DOHH2 (cell line): ENCODE results near the gene CNBP.
"Not testable (repeated sequence)": the region's sequence is repeated elsewhere in the genome, so short reads cannot be mapped to it uniquely, and the experiment has no call there.

ENCODE experiments used
- H3F3A ChIP-seq: fragments of 200-600 bp; sonication (generic), shearing (Covaris generic); 2 replicates; pipeline ENCODE4 v1.6.0; 2016; ENCODE audit warnings: antibody characterized with exemption, mild to moderate bottlenecking; ENCODE audit not compliant: control insufficient read depth, insufficient read depth
- H3K27ac ChIP-seq: fragments of 200-600 bp; sonication (generic); 2 replicates; pipeline ENCODE4 v1.5.1; 2014; ENCODE audit warnings: low read depth, mild to moderate bottlenecking, low read length, moderate library complexity
- H3K27me3 ChIP-seq: fragments of 200-600 bp; sonication (generic); 2 replicates; pipeline ENCODE4 v1.6.1; 2014; ENCODE audit warnings: mild to moderate bottlenecking, low read length, mixed read lengths; ENCODE audit not compliant: control insufficient read depth
- H3K36me3 ChIP-seq: fragments of 200-600 bp; sonication (generic); 2 replicates; pipeline ENCODE4 v1.6.1; 2014; ENCODE audit warnings: mild to moderate bottlenecking, low read length, moderate library complexity, mixed read lengths; ENCODE audit not compliant: control insufficient read depth
- H3K4me1 ChIP-seq: fragments of 200-600 bp; sonication (generic); 2 replicates; pipeline ENCODE4 v1.6.1; 2014; ENCODE audit warnings: mild to moderate bottlenecking, low read length, mixed read lengths; ENCODE audit not compliant: control insufficient read depth
- H3K4me2 ChIP-seq: fragments of 200-600 bp; sonication (generic); 2 replicates; pipeline ENCODE4 v1.6.0; 2014; ENCODE audit warnings: mild to moderate bottlenecking, low read length, moderate library complexity
- H3K4me3 ChIP-seq: fragments of 200-600 bp; sonication (generic); 2 replicates; pipeline ENCODE4 v1.5.1; 2014; ENCODE audit warnings: mild to moderate bottlenecking, low read length, mixed read lengths
- H3K79me2 ChIP-seq: fragments of 200-600 bp; sonication (generic); 2 replicates; pipeline ENCODE4 v1.6.1; 2014; ENCODE audit warnings: mild to moderate bottlenecking, low read length, mixed read lengths; ENCODE audit not compliant: control insufficient read depth
- H3K9me2 ChIP-seq: fragments of 200-600 bp; sonication (generic); replicated peaks from 2 replicates; pipeline ENCODE4 v1.6.1; 2014; ENCODE audit warnings: mild to moderate bottlenecking, low read length, mixed read lengths; ENCODE audit not compliant: control insufficient read depth
- H3K9me3 ChIP-seq: fragments of 200-600 bp; sonication (generic); 2 replicates; pipeline ENCODE4 v1.6.1; 2014; ENCODE audit warnings: antibody characterized with exemption, low read length, mixed read lengths; ENCODE audit not compliant: control insufficient read depth, insufficient read depth
- H4K20me1 ChIP-seq: fragments of 200-600 bp; sonication (generic); 2 replicates; pipeline ENCODE4 v1.6.0; 2014; ENCODE audit warnings: low read depth, mild to moderate bottlenecking, antibody characterized with exemption, low read length, moderate library complexity; ENCODE audit not compliant: control insufficient read depth, insufficient read depth
- CTCF ChIP-seq: fragments of 200-600 bp; sonication (generic); IDR thresholded peaks from one replicate; pipeline ENCODE4 v1.5.1; 2014; ENCODE audit warnings: antibody characterized with exemption, mild to moderate bottlenecking, low read depth, low read length; ENCODE audit not compliant: poor library complexity, severe bottlenecking
- EZH2phosphoT487 ChIP-seq: fragments of 200-600 bp; sonication (generic); IDR thresholded peaks from 2 replicates; pipeline ENCODE4 v1.6.1; 2017; ENCODE audit warnings: borderline replicate concordance, mild to moderate bottlenecking, antibody characterized with exemption, low read length, moderate library complexity, mixed read lengths

Gene CNBP

GRCh38 chr3:129196601-129197000 lies 12.9 kb upstream of the CNBP start:
- Histone ChIP-seq H3K9me3 (no peaks in the 10 kb centered on the region), H4K20me1 (no peaks in the 10 kb centered on the region), H3K9me2 (no peaks in the 10 kb centered on the region), H3K4me3 (no peak overlapping the region), H3K27me3 (no peaks in the 10 kb centered on the region), H3K27ac (no peak overlapping the region), H3K4me1 (peaks cover 11% of the 10 kb centered on the region), H3K36me3 (no peaks in the 10 kb centered on the region; the same call in 1 of the 2 replicates), H3F3A (no peaks in the 10 kb centered on the region), H3K79me2 (peaks cover 4% of the 10 kb centered on the region), H3K4me2 (no peak overlapping the region)
- TF ChIP-seq EZH2phosphoT487 (no peak), CTCF (no peak)

GRCh38 chr3:129195731-129196256 lies 12.1 kb upstream of the CNBP start:
- H3F3A ChIP-seq, result no peaks in the 10 kb centered on the region
- peaks cover 11% of the 10 kb centered on the region for H3K4me1 ChIP-seq
- no peaks in the 10 kb centered on the region for H3K27me3 ChIP-seq
- no peak overlapping the region for H3K4me3 ChIP-seq
- H3K27ac ChIP-seq, result no peak overlapping the region
- no peaks in the 10 kb centered on the region for H4K20me1 ChIP-seq
- H3K4me2 ChIP-seq, result no peak overlapping the region
- TF ChIP-seq EZH2phosphoT487 (no peak), CTCF (no peak)
- no peaks in the 10 kb centered on the region for H3K9me3 ChIP-seq
- peaks cover 4% of the 10 kb centered on the region for H3K79me2 ChIP-seq
- no peaks in the 10 kb centered on the region; the same call in 1 of the 2 replicates for H3K36me3 ChIP-seq
- no peaks in the 10 kb centered on the region for H3K9me2 ChIP-seq

GRCh38 chr3:129189793-129190192 lies 6.1 kb upstream of the CNBP start:
- H3F3A ChIP-seq, result peaks cover 15% of the 10 kb centered on the region
- not testable (repeated sequence) for H3K9me2 ChIP-seq, H3K4me3 ChIP-seq, H3K27me3 ChIP-seq, H3K4me2 ChIP-seq, H4K20me1 ChIP-seq, H3K27ac ChIP-seq, H3K9me3 ChIP-seq
- peaks cover 38% of the 10 kb centered on the region for H3K4me1 ChIP-seq
- peaks cover 45% of the 10 kb centered on the region for H3K79me2 ChIP-seq
- peaks cover 19% of the 10 kb centered on the region for H3K36me3 ChIP-seq

GRCh38 chr3:129187857-129188256 lies 4.2 kb upstream of the CNBP start:
- H3F3A ChIP-seq, result peaks cover 15% of the 10 kb centered on the region
- no peaks in the 10 kb centered on the region for H3K27me3 ChIP-seq
- peaks cover 64% of the 10 kb centered on the region for H3K79me2 ChIP-seq
- peak overlapping the region; percentile 18; the same call in 1 of the 2 replicates for H3K27ac ChIP-seq
- H4K20me1 ChIP-seq, result no peaks in the 10 kb centered on the region
- peaks cover 38% of the 10 kb centered on the region for H3K4me1 ChIP-seq
- no peaks in the 10 kb centered on the region for H3K9me2 ChIP-seq
- TF ChIP-seq CTCF (no peak), EZH2phosphoT487 (no peak)
- H3K4me3 ChIP-seq, result 0 out of 2 replicates have a peak overlapping the region, but pooled peaks have one; percentile 31
- peak overlapping the region; percentile 38; the same call in 1 of the 2 replicates for H3K4me2 ChIP-seq
- no peaks in the 10 kb centered on the region for H3K9me3 ChIP-seq
- peaks cover 33% of the 10 kb centered on the region for H3K36me3 ChIP-seq
